NOMO-1 treated with dmso at 0.1 percent for 144 hours (cell line): ENCODE data around the gene SERTAD2.
A peak's percentile ranks its signal among the peaks of the same experiment; 100 is the strongest.

ENCODE experiments used
- DNase-seq: peaks from one replicate; lab custom pipeline; 2025; ENCODE audit not compliant: unreplicated experiment; lab: John Stamatoyannopoulos, UW

The SERTAD2 gene

GRCh38 chr2:64653109-64654062 lies at the start of gene SERTAD2:
TSS of gene SERTAD2 (minus strand) at chr2:64653913. CDS start at chr2:64636871, 17,042 bp downstream.
- DNase-seq, result peak; percentile 85

- DNase-seq, result no peak
Measured at GRCh38 chr2:64700133-64700809, 46.6 kb upstream of the SERTAD2 start.

GRCh38 chr2:64699712-64700111 lies 46.0 kb upstream of the SERTAD2 start:
- DNase-seq, result no peak

GRCh38 chr2:64698668-64699444 lies 45.1 kb upstream of the SERTAD2 start:
- DNase-seq, result no peak

GRCh38 chr2:64698177-64698643 lies 44.5 kb upstream of the SERTAD2 start:
- no peak for DNase-seq

- no peak for DNase-seq
Measured at GRCh38 chr2:64697297-64698176, 43.8 kb upstream of the SERTAD2 start.

- no peak for DNase-seq
Measured at GRCh38 chr2:64696636-64697035, 42.9 kb upstream of the SERTAD2 start.

GRCh38 chr2:64695721-64696261 lies 42.1 kb upstream of the SERTAD2 start:
- no peak for DNase-seq

GRCh38 chr2:64692401-64692800 lies 38.7 kb upstream of the SERTAD2 start:
- DNase-seq, result no peak

- DNase-seq, result no peak
Measured at GRCh38 chr2:64688909-64689308, 35.2 kb upstream of the SERTAD2 start.

GRCh38 chr2:64686283-64686956 lies 32.7 kb upstream of the SERTAD2 start:
- DNase-seq, result no peak

GRCh38 chr2:64685430-64685829 lies 31.7 kb upstream of the SERTAD2 start:
- peak; percentile 41 for DNase-seq

GRCh38 chr2:64683771-64684510 lies 30.2 kb upstream of the SERTAD2 start:
- DNase-seq, result no peak

GRCh38 chr2:64681479-64681967 lies 27.8 kb upstream of the SERTAD2 start:
- peak; percentile 37 for DNase-seq

- DNase-seq, result no peak
Measured at GRCh38 chr2:64679673-64680425, 26.1 kb upstream of the SERTAD2 start.

GRCh38 chr2:64678771-64679590 lies 25.3 kb upstream of the SERTAD2 start:
- DNase-seq, result no peak

GRCh38 chr2:64677530-64677929 lies 23.8 kb upstream of the SERTAD2 start:
- DNase-seq, result no peak
